HepG2 (cell line): Measurements from ENCODE around the gene CHRD. TPM values are rescaled to one million over a fixed set of nuclear protein-coding genes. Genes with fewer than 3 reads are reported as not detected.

Experiments used
- ADNP ChIP-seq: sonication (generic); formaldehyde crosslinking; IDR thresholded peaks from 2 replicates; pipeline ENCODE4 v1.4.0; 2020; ENCODE audit warnings: missing genetic modification reagents
- FOXP1 ChIP-seq, 2 experiments: fragments of 450-650 bp in 1 of 2; IDR thresholded peaks; 2 replicates each; pipeline ENCODE4 v1.6.1; 2017 to 2018; ENCODE audit warnings: antibody characterized with exemption in 1 of 2
- GTF2F1 ChIP-seq: fragments of 150-350 bp; IDR thresholded peaks from 2 replicates; pipeline ENCODE4 v1.6.1; 2014; ENCODE audit warnings: low read length
- JUN ChIP-seq: sonication (generic); formaldehyde crosslinking; IDR thresholded peaks from 2 replicates; pipeline ENCODE4 v1.4.0; 2020; ENCODE audit warnings: mild to moderate bottlenecking, missing genetic modification reagents
- NAIF1 ChIP-seq: sonication (generic); formaldehyde crosslinking; IDR thresholded peaks from 2 replicates; pipeline ENCODE4 v1.5.0; 2020; ENCODE audit warnings: mild to moderate bottlenecking, missing genetic modification reagents, borderline replicate concordance
- SAFB2 ChIP-seq: sonication (generic); formaldehyde crosslinking; IDR thresholded peaks from 2 replicates; pipeline ENCODE4 v1.5.1; 2020; ENCODE audit warnings: missing genetic modification reagents, low read depth, mild to moderate bottlenecking, borderline replicate concordance
- TRIM24 ChIP-seq: sonication (generic); formaldehyde crosslinking; IDR thresholded peaks from 2 replicates; pipeline ENCODE4 v1.8.0; 2022; ENCODE audit warnings: mild to moderate bottlenecking, missing genetic modification reagents
- ZSCAN25 ChIP-seq: sonication (generic); formaldehyde crosslinking; IDR thresholded peaks from 2 replicates; pipeline ENCODE4 v1.8.0; 2022; ENCODE audit warnings: mild to moderate bottlenecking, missing genetic modification reagents
- polyA plus RNA-seq, 8 experiments: library from polyadenylated mRNA; depleted of rRNA in 3 of 8; stranded (reverse) in 7 of 8; unstranded in 1 of 8; fragments of >200 nt; fragmentation: Illumina TruSeq in 4 of 8; extraction: Trizol in 4 of 8; gene quantifications; 2 replicates each; pipeline versions ENCODE4 v1.2.1 to v1.2.3, GENCODE V29; 2011 to 2016; ENCODE audit warnings: low read depth in 4 of 8, missing spikeins in 1 of 8, mixed read lengths in 1 of 8; ENCODE audit not compliant: insufficient read depth in 1 of 8
- total RNA-seq, 5 experiments: library from RNA; depleted of rRNA; stranded (reverse); fragments of >200 nt; fragmentation: Illumina TruSeq; extraction: Trizol; gene quantifications; 2 replicates each; pipeline ENCODE4 v1.2.3, GENCODE V29; 2016; ENCODE audit warnings: low read depth in 1 of 5
- TF ChIP-seq, protein P1 (sequence below): IDR thresholded peaks from 2 replicates; pipeline ENCODE4 v1.6.1; 2012; ENCODE audit warnings: low read depth, low read length, improper control_type of control experiment
- TF ChIP-seq, protein P2 (sequence below): IDR thresholded peaks from 2 replicates; pipeline ENCODE4 v1.6.1; 2016; ENCODE audit warnings: low read depth, missing genetic modification reagents, missing compliant biosample characterization
- TF ChIP-seq, protein P3 (sequence below): sonication (generic); formaldehyde crosslinking; IDR thresholded peaks from 2 replicates; pipeline ENCODE4 v1.5.1; 2020; ENCODE audit warnings: mild to moderate bottlenecking, missing genetic modification reagents, moderate library complexity
- TF ChIP-seq, protein P4 (sequence below): sonication (generic); formaldehyde crosslinking; IDR thresholded peaks from 2 replicates; pipeline ENCODE4 v1.9.0; 2021; ENCODE audit warnings: mild to moderate bottlenecking, missing genetic modification reagents

CHRD gene
- total and polyA plus RNA-seq, 2 of the 13 experiments (the other 11 are each of a cell fraction or from before 2014, with no cell fraction given): 22.2 to 35.2 TPM

DNA sequence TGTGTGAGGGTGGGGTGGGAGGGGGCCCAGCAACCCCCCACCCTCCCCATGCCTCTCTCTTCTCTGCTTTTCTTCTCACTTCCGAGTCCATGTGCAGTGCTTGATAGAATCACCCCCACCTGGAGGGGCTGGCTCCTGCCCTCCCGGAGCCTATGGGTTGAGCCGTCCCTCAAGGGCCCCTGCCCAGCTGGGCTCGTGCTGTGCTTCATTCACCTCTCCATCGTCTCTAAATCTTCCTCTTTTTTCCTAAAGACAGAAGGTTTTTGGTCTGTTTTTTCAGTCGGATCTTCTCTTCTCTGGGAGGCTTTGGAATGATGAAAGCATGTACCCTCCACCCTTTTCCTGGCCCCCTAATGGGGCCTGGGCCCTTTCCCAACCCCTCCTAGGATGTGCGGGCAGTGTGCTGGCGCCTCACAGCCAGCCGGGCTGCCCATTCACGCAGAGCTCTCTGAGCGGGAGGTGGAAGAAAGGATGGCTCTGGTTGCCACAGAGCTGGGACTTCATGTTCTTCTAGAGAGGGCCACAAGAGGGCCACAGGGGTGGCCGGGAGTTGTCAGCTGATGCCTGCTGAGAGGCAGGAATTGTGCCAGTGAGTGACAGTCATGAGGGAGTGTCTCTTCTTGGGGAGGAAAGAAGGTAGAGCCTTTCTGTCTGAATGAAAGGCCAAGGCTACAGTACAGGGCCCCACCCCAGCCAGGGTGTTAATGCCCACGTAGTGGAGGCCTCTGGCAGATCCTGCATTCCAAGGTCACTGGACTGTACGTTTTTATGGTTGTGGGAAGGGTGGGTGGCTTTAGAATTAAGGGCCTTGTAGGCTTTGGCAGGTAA lies 34.3 kb upstream of the CHRD start (continued):
- TF ChIP-seq, protein P1, sequence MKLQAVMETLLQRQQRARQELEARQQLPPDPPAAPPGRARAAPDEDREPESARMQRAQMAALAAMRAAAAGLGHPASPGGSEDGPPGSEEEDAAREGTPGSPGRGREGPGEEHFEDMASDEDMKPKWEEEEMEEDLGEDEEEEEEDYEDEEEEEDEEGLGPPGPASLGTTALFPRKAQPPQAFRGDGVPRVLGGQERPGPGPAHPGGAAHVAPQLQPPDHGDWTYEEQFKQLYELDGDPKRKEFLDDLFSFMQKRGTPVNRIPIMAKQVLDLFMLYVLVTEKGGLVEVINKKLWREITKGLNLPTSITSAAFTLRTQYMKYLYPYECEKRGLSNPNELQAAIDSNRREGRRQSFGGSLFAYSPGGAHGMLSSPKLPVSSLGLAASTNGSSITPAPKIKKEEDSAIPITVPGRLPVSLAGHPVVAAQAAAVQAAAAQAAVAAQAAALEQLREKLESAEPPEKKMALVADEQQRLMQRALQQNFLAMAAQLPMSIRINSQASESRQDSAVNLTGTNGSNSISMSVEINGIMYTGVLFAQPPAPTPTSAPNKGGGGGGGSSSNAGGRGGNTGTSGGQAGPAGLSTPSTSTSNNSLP: no peak
- TF ChIP-seq, protein P2, sequence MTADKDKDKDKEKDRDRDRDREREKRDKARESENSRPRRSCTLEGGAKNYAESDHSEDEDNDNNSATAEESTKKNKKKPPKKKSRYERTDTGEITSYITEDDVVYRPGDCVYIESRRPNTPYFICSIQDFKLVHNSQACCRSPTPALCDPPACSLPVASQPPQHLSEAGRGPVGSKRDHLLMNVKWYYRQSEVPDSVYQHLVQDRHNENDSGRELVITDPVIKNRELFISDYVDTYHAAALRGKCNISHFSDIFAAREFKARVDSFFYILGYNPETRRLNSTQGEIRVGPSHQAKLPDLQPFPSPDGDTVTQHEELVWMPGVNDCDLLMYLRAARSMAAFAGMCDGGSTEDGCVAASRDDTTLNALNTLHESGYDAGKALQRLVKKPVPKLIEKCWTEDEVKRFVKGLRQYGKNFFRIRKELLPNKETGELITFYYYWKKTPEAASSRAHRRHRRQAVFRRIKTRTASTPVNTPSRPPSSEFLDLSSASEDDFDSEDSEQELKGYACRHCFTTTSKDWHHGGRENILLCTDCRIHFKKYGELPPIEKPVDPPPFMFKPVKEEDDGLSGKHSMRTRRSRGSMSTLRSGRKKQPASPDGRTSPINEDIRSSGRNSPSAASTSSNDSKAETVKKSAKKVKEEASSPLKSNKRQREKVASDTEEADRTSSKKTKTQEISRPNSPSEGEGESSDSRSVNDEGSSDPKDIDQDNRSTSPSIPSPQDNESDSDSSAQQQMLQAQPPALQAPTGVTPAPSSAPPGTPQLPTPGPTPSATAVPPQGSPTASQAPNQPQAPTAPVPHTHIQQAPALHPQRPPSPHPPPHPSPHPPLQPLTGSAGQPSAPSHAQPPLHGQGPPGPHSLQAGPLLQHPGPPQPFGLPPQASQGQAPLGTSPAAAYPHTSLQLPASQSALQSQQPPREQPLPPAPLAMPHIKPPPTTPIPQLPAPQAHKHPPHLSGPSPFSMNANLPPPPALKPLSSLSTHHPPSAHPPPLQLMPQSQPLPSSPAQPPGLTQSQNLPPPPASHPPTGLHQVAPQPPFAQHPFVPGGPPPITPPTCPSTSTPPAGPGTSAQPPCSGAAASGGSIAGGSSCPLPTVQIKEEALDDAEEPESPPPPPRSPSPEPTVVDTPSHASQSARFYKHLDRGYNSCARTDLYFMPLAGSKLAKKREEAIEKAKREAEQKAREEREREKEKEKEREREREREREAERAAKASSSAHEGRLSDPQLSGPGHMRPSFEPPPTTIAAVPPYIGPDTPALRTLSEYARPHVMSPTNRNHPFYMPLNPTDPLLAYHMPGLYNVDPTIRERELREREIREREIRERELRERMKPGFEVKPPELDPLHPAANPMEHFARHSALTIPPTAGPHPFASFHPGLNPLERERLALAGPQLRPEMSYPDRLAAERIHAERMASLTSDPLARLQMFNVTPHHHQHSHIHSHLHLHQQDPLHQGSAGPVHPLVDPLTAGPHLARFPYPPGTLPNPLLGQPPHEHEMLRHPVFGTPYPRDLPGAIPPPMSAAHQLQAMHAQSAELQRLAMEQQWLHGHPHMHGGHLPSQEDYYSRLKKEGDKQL: no peak
- TF ChIP-seq GTF2F1: no peak
- no peak for TF ChIP-seq SAFB2 (CRISPR knock-in tag)
- TF ChIP-seq, protein P3, sequence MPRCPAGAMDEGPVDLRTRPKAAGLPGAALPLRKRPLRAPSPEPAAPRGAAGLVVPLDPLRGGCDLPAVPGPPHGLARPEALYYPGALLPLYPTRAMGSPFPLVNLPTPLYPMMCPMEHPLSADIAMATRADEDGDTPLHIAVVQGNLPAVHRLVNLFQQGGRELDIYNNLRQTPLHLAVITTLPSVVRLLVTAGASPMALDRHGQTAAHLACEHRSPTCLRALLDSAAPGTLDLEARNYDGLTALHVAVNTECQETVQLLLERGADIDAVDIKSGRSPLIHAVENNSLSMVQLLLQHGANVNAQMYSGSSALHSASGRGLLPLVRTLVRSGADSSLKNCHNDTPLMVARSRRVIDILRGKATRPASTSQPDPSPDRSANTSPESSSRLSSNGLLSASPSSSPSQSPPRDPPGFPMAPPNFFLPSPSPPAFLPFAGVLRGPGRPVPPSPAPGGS (CRISPR knock-in tag): no peak
- TF ChIP-seq ZSCAN25 (CRISPR knock-in tag): no peak
- no peak for TF ChIP-seq JUN (CRISPR knock-in tag)
- no peak for TF ChIP-seq FOXP1 (IDR thresholded peaks at IDR 0.05)
- TF ChIP-seq FOXP1 (CRISPR knock-in tag; IDR thresholded peaks at IDR 0.05): no peak
- TF ChIP-seq, protein P4, sequence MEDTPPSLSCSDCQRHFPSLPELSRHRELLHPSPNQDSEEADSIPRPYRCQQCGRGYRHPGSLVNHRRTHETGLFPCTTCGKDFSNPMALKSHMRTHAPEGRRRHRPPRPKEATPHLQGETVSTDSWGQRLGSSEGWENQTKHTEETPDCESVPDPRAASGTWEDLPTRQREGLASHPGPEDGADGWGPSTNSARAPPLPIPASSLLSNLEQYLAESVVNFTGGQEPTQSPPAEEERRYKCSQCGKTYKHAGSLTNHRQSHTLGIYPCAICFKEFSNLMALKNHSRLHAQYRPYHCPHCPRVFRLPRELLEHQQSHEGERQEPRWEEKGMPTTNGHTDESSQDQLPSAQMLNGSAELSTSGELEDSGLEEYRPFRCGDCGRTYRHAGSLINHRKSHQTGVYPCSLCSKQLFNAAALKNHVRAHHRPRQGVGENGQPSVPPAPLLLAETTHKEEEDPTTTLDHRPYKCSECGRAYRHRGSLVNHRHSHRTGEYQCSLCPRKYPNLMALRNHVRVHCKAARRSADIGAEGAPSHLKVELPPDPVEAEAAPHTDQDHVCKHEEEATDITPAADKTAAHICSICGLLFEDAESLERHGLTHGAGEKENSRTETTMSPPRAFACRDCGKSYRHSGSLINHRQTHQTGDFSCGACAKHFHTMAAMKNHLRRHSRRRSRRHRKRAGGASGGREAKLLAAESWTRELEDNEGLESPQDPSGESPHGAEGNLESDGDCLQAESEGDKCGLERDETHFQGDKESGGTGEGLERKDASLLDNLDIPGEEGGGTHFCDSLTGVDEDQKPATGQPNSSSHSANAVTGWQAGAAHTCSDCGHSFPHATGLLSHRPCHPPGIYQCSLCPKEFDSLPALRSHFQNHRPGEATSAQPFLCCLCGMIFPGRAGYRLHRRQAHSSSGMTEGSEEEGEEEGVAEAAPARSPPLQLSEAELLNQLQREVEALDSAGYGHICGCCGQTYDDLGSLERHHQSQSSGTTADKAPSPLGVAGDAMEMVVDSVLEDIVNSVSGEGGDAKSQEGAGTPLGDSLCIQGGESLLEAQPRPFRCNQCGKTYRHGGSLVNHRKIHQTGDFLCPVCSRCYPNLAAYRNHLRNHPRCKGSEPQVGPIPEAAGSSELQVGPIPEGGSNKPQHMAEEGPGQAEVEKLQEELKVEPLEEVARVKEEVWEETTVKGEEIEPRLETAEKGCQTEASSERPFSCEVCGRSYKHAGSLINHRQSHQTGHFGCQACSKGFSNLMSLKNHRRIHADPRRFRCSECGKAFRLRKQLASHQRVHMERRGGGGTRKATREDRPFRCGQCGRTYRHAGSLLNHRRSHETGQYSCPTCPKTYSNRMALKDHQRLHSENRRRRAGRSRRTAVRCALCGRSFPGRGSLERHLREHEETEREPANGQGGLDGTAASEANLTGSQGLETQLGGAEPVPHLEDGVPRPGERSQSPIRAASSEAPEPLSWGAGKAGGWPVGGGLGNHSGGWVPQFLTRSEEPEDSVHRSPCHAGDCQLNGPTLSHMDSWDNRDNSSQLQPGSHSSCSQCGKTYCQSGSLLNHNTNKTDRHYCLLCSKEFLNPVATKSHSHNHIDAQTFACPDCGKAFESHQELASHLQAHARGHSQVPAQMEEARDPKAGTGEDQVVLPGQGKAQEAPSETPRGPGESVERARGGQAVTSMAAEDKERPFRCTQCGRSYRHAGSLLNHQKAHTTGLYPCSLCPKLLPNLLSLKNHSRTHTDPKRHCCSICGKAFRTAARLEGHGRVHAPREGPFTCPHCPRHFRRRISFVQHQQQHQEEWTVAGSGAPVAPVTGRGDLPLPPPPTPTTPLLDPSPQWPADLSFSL (CRISPR knock-in tag): no peak
- no peak for TF ChIP-seq TRIM24 (CRISPR knock-in tag)
- no peak for TF ChIP-seq NAIF1 (CRISPR knock-in tag)
- no peak for TF ChIP-seq ADNP (CRISPR knock-in tag)
